Measurements from ENCODE around the gene UGT1A9. TPM values are rescaled to one million over a fixed set of nuclear protein-coding genes. Genes with fewer than 3 reads are reported as not detected.

Gene UGT1A9
- polyA plus RNA-seq, 1 of the 3 experiments (the other 2 are of a cell fraction): not detected

- no peak overlapping the region for H3K9ac ChIP-seq
- no peak overlapping the region for H3K27ac ChIP-seq (ENCODE audit: low read depth in 2 of 2, low read length in 1 of 2)
- no peaks in the 10 kb centered on the region for H3K79me2 ChIP-seq (ENCODE audit: insufficient read depth)
- H3F3A ChIP-seq (replicated peaks; ENCODE audit: insufficient read depth): no peaks in the 10 kb centered on the region
- H3K4me3 ChIP-seq (ENCODE audit: low read depth in 2 of 2, low read length in 1 of 2): no peak overlapping the region
- no peak overlapping the region for H2AFZ ChIP-seq (ENCODE audit: low read depth)
- no peaks in the 10 kb centered on the region for H3K27me3 ChIP-seq (ENCODE audit: insufficient read depth)
- H3K9me3 ChIP-seq: no peaks in the 10 kb centered on the region
- H3K9me2 ChIP-seq: no peaks in the 10 kb centered on the region
- ChIA-PET POLR2A (no interaction called here), CTCF (no interaction called here)
- 77% methylated on average over 6 of the region's 6 CpGs for WGBS (ENCODE audit: low lambda C conversion rate)
- no peak for DNase-seq
- H4K20me1 ChIP-seq (ENCODE audit: insufficient read depth): no peaks in the 10 kb centered on the region
- H3K36me3 ChIP-seq (replicated peaks in 1 of 2; ENCODE audit: control insufficient read depth in 1 of 2, insufficient read depth in 2 of 2, low read length in 1 of 2): no peaks in the 10 kb centered on the region
- H3K4me2 ChIP-seq: no peak overlapping the region
- TF ChIP-seq RAD21 (IDR thresholded peaks at IDR 0.05; ENCODE audit: low read length): no peak
- no peak for TF ChIP-seq RCOR1 (IDR thresholded peaks at IDR 0.05; ENCODE audit: low read length)
- no peak for TF ChIP-seq ELF1 (IDR thresholded peaks at IDR 0.05)
- no peak for TF ChIP-seq TCF12 (IDR thresholded peaks at IDR 0.05)
- TF ChIP-seq NFIC (IDR thresholded peaks at IDR 0.05; ENCODE audit: borderline replicate concordance): no peak
- no peak for TF ChIP-seq MAX (IDR thresholded peaks at IDR 0.05; ENCODE audit: low read depth)
- no peak for TF ChIP-seq MEF2A (IDR thresholded peaks at IDR 0.05; ENCODE audit: borderline replicate concordance, low read depth)
- TF ChIP-seq SIN3A (IDR thresholded peaks at IDR 0.05; ENCODE audit: borderline replicate concordance, low read depth, low read length): no peak
- TF ChIP-seq GABPA (IDR thresholded peaks at IDR 0.05; ENCODE audit: low read depth): no peak
- no peak for TF ChIP-seq USF2 (IDR thresholded peaks at IDR 0.05; ENCODE audit: borderline replicate concordance, low read depth, low read length)
- no peak for TF ChIP-seq EZH2phosphoT487 (IDR thresholded peaks at IDR 0.05; ENCODE audit: borderline replicate concordance, low read depth)
- no peak for TF ChIP-seq CHD2 (IDR thresholded peaks at IDR 0.05; ENCODE audit: low read length, partially characterized antibody)
- TF ChIP-seq IRF3 (IDR thresholded peaks at IDR 0.05; ENCODE audit: low read depth, low read length): no peak
- TF ChIP-seq RXRA (IDR thresholded peaks at IDR 0.05; ENCODE audit: borderline replicate concordance, low read depth): no peak
- no peak for TF ChIP-seq JUND (IDR thresholded peaks at IDR 0.05)
- no peak for TF ChIP-seq MXI1 (IDR thresholded peaks at IDR 0.05; ENCODE audit: low read depth, low read length)
- H3K4me1 ChIP-seq (ENCODE audit: control insufficient read depth in 1 of 2, insufficient read depth in 2 of 2, low read depth in 1 of 2, low read length in 1 of 2): peaks cover 0 to 3% of the 10 kb centered on the region in 2 experiments; a peak in 1 of 4 replicates
Measured at GRCh38 chr2:233820774-233821105, 149.0 kb downstream of the UGT1A9 start.

- Histone ChIP-seq H3K27me3 (ENCODE audit: insufficient read depth) (no peaks in the 10 kb centered on the region), H3F3A (replicated peaks; ENCODE audit: insufficient read depth) (no peaks in the 10 kb centered on the region), H3K4me2 (no peak overlapping the region), H3K9ac (no peak overlapping the region), H3K4me3 (ENCODE audit: low read depth in 2 of 2, low read length in 1 of 2) (no peak overlapping the region), H3K9me2 (no peaks in the 10 kb centered on the region), H2AFZ (ENCODE audit: low read depth) (no peak overlapping the region), H3K36me3 (replicated peaks in 1 of 2; ENCODE audit: control insufficient read depth in 1 of 2, insufficient read depth in 2 of 2, low read length in 1 of 2) (no peaks in the 10 kb centered on the region), H4K20me1 (ENCODE audit: insufficient read depth) (no peaks in the 10 kb centered on the region), H3K79me2 (ENCODE audit: insufficient read depth) (no peaks in the 10 kb centered on the region), H3K4me1 (ENCODE audit: control insufficient read depth in 1 of 2, insufficient read depth in 2 of 2, low read depth in 1 of 2, low read length in 1 of 2) (peaks cover 0 to 3% of the 10 kb centered on the region in 2 experiments; a peak in 1 of 4 replicates), H3K9me3 (no peaks in the 10 kb centered on the region), H3K27ac (ENCODE audit: low read depth in 2 of 2, low read length in 1 of 2) (no peak overlapping the region)
- ChIA-PET CTCF (no interaction called here), POLR2A (no interaction called here)
- WGBS (ENCODE audit: low lambda C conversion rate): 64% methylated on average over 3 of the region's 3 CpGs
- no peak for DNase-seq
- no peak for TF ChIP-seq ZBTB33 (IDR thresholded peaks at IDR 0.05; ENCODE audit: borderline replicate concordance, low read depth)
- no peak for TF ChIP-seq FOSL2 (IDR thresholded peaks at IDR 0.05; ENCODE audit: borderline replicate concordance, low read depth)
- TF ChIP-seq EP300 (IDR thresholded peaks at IDR 0.05; ENCODE audit: borderline replicate concordance in 1 of 2, low read depth in 1 of 2, low read length in 1 of 2): no peak
- TF ChIP-seq TEAD4 (IDR thresholded peaks at IDR 0.05; ENCODE audit: borderline replicate concordance, insufficient read depth): no peak
- TF ChIP-seq FOXJ3 (CRISPR knock-in tag; IDR thresholded peaks at IDR 0.05): no peak
- TF ChIP-seq MXI1 (IDR thresholded peaks at IDR 0.05; ENCODE audit: low read depth, low read length): no peak
- no peak for TF ChIP-seq IRF3 (IDR thresholded peaks at IDR 0.05; ENCODE audit: low read depth, low read length)
- no peak for TF ChIP-seq TCF12 (IDR thresholded peaks at IDR 0.05)
Measured at GRCh38 chr2:233821196-233821595, 149.5 kb downstream of the UGT1A9 start.
